Measurements from ENCODE around the gene ACSS1.
A peak's percentile ranks its signal among the peaks of the same experiment; 100 is the strongest.

The ACSS1 gene

DNA sequence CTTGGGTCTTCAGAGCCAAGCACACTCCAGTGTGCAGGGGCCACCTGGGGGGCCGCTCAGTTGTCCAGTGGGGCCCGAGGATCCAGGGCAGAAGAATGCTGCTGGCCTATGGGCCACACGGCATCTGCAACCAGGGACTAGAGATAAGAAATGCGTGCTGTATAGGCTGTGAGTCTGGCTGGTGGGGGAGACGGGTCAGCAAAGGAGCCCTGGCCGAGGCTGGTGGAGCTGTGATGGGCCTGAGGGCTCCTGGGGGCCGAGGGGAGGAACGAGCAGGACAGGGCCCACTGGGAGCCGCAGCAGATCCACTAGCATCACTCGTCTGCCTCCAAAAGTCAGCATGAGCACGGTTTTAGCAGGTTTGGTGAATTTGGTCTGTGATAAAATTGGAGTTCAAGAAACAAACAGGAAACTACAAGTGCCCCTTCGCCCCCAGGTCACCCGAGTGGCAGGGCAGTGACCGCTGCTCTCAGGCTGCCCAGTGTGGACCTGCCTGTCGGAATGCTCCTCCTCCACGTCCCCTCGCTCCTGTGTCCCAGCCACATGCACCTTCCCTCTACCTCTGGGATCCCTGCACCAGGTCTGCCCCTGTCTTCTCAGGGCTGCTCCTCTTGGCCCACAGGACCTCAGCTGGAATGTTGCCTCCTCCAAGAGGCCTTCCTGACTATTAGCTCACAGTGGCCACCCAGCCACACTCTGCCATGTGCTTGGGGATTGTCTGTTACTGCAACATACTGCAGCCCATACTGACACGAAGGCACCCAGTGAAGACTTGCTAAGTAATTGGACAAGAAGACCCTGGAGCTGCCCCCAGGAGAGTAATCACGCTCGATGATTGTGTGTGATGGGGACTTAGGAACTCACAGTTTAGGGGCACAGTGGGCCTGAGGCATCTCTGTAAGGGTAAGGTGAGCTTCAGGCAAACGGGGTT, 10.9 kb downstream of the ACSS1 start:
- Mint-ChIP-seq H3K4me1 (peaks cover 42% of the 10 kb centered on the region), H3K36me3 (no peaks in the 10 kb centered on the region), H3K27ac (peak overlapping the region; percentile 12)

DNA sequence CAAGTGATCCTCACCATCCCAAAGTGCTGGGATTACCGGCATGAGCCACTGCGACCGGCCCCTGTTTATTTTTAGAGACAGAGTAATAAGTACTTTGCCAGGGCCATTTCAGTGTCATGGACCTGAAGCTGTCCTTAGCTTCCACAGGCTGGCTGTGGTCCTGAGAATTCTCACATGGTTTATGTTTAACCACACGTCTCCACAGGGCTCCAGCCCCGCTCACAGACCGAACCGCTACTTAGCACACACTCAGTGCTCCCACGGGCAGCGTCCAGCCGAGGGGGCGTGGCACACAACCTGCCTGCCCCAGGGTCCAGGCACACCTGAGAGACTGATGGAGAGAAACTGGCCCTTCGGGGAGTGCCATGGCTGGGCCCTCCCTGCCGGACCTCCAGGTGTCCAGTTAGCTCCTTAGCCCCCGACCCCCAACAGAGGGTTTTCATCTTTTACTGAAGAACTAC, 11.7 kb downstream of the ACSS1 start:
- H3K27ac Mint-ChIP-seq: no peak overlapping the region
- no peaks in the 10 kb centered on the region for H3K27me3 Mint-ChIP-seq
- H3K9me3 Mint-ChIP-seq: no peaks in the 10 kb centered on the region
- H3K36me3 Mint-ChIP-seq: no peaks in the 10 kb centered on the region
- peaks cover 42% of the 10 kb centered on the region for H3K4me1 Mint-ChIP-seq
- no peak overlapping the region for H3K4me3 Mint-ChIP-seq

More for the DNA sequence above, 10.9 kb downstream of the ACSS1 start:
- H3K27me3 Mint-ChIP-seq: no peaks in the 10 kb centered on the region
- H3K4me3 Mint-ChIP-seq: no peak overlapping the region
- H3K9me3 Mint-ChIP-seq: no peaks in the 10 kb centered on the region

GRCh38 chr20:25045343-25045712, 12.6 kb downstream of the ACSS1 start:
- Mint-ChIP-seq H3K27me3 (no peaks in the 10 kb centered on the region), H3K27ac (no peak overlapping the region), H3K9me3 (no peaks in the 10 kb centered on the region), H3K4me1 (peaks cover 44% of the 10 kb centered on the region), H3K36me3 (no peaks in the 10 kb centered on the region), H3K4me3 (no peak overlapping the region)

- H3K27me3 Mint-ChIP-seq: no peaks in the 10 kb centered on the region
- H3K4me3 Mint-ChIP-seq: no peak overlapping the region
- H3K9me3 Mint-ChIP-seq: no peaks in the 10 kb centered on the region
- peaks cover 44% of the 10 kb centered on the region for H3K4me1 Mint-ChIP-seq
- no peaks in the 10 kb centered on the region for H3K36me3 Mint-ChIP-seq
- H3K27ac Mint-ChIP-seq: no peak overlapping the region
Observed at GRCh38 chr20:25044660-25045342, 13.1 kb downstream of the ACSS1 start.

DNA sequence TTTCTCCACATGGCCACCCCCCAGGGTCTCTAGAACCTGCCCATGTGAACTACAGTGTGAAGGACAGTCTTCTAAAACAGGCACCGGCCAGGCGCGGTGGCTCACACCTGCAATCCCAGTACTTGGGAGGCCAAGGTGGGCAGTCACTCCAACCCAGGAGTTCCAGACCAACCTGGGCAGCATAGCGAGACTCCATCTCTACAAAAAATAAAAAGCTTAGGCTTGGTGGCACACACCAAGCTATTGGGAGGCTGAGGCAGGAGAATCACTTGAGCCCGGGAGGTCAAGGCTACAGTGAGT, 13.7 kb downstream of the ACSS1 start:
- no peak overlapping the region for H3K4me3 Mint-ChIP-seq
- H3K36me3 Mint-ChIP-seq: no peaks in the 10 kb centered on the region
- H3K27ac Mint-ChIP-seq: peak overlapping the region; percentile 74
- H3K27me3 Mint-ChIP-seq: no peaks in the 10 kb centered on the region
- H3K4me1 Mint-ChIP-seq: peaks cover 40% of the 10 kb centered on the region
- no peaks in the 10 kb centered on the region for H3K9me3 Mint-ChIP-seq

GRCh38 chr20:25043499-25044260, 14.3 kb downstream of the ACSS1 start:
- no peaks in the 10 kb centered on the region for H3K36me3 Mint-ChIP-seq
- peak overlapping the region; percentile 96 for H3K27ac Mint-ChIP-seq
- H3K4me3 Mint-ChIP-seq: no peak overlapping the region
- H3K27me3 Mint-ChIP-seq: no peaks in the 10 kb centered on the region
- no peaks in the 10 kb centered on the region for H3K9me3 Mint-ChIP-seq
- peaks cover 39% of the 10 kb centered on the region for H3K4me1 Mint-ChIP-seq

DNA sequence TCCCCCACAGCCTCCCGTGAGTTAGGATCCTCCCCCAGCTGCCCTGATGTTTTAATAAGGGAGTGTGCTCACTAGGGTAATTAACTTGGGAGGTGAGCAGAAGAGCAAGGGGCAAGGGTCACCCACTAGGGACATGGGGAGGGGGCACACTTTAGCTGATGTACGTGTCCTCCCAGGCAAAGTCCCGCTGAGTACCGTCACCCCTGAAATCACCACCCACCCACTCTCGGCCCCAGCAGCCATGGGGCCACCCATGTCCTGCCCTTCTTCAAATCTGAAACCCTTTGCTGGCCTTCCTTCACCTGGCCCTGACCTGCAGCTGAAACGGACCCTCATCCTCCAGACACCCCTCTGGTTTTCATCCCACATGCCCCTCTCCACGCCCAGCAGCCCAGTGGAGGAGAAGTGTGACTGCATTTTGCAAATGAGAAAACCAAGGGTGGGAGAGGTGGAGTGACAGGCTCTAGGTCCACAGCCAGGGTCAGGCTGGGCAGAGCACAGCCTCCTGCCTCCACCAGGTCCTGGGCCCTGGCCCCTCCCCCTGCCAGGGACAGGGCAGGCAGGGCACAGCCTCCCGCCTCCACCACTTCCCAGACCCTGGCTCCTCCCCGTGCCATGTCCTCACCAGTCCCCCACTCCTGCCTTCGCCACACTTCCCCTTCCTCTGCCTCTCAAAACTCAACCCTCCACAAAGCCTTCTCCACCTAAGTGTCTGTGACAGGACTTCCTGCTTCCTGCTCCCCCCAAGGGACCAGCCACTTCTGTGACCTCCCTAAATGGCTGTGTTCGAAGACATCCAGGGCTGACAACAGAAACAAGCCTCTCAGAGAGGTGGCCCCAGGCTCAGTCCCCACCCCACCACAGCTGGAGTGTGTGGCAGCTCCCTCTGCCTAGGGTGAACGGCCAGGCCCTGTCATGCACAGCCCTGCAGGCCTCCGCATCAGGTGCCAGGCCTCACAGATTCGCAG, 15.1 kb downstream of the ACSS1 start:
- Mint-ChIP-seq H3K4me3 (peak overlapping the region; percentile 51), H3K4me1 (peaks cover 47% of the 10 kb centered on the region), H3K27me3 (no peaks in the 10 kb centered on the region), H3K9me3 (no peaks in the 10 kb centered on the region), H3K27ac (peak overlapping the region; percentile 96), H3K36me3 (no peaks in the 10 kb centered on the region)

DNA sequence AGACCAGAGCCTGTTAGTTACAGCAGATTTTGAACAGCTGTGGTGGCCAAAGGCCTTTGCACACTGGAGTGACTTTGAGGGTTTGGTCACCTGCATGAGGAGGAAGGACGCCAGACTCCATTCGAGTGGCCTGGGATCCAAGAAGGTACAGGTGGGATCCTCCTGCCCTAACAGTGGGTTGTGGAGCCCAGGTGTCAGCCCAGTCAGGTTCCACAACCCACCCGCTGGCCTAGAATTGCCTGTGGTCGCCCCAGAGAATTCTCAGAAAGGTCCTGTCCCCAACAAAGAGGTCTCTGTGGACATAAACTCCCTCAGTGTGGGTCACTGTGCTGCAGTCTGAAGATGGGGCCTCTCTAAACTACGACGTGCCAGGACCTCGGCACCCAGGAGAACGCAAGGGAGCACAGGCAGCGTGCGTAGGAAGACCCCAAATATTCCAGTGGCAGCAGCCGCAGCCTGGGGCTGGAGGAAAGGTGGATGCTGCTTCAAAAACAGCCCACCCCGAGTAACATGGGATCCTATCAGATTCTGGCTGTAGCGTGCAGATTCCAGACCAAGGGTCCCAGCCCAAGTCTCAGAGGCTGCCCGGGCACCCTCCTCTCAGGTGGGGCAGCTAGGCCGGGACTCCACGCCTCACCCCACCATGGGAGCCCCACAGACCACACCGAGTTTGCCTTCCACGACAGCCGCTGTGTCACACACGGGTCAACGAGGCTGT, 16.0 kb downstream of the ACSS1 start:
- H3K27ac Mint-ChIP-seq: peak overlapping the region; percentile 68
- no peaks in the 10 kb centered on the region for H3K9me3 Mint-ChIP-seq
- no peak overlapping the region for H3K4me3 Mint-ChIP-seq
- H3K4me1 Mint-ChIP-seq: peaks cover 55% of the 10 kb centered on the region
- H3K27me3 Mint-ChIP-seq: no peaks in the 10 kb centered on the region
- H3K36me3 Mint-ChIP-seq: no peaks in the 10 kb centered on the region

- no peaks in the 10 kb centered on the region for H3K36me3 Mint-ChIP-seq
- no peaks in the 10 kb centered on the region for H3K9me3 Mint-ChIP-seq
- no peak overlapping the region for H3K27ac Mint-ChIP-seq
- H3K27me3 Mint-ChIP-seq: no peaks in the 10 kb centered on the region
- H3K4me1 Mint-ChIP-seq: peaks cover 71% of the 10 kb centered on the region
- H3K4me3 Mint-ChIP-seq: no peak overlapping the region
Observed at GRCh38 chr20:25040438-25040831, 17.5 kb downstream of the ACSS1 start.

DNA sequence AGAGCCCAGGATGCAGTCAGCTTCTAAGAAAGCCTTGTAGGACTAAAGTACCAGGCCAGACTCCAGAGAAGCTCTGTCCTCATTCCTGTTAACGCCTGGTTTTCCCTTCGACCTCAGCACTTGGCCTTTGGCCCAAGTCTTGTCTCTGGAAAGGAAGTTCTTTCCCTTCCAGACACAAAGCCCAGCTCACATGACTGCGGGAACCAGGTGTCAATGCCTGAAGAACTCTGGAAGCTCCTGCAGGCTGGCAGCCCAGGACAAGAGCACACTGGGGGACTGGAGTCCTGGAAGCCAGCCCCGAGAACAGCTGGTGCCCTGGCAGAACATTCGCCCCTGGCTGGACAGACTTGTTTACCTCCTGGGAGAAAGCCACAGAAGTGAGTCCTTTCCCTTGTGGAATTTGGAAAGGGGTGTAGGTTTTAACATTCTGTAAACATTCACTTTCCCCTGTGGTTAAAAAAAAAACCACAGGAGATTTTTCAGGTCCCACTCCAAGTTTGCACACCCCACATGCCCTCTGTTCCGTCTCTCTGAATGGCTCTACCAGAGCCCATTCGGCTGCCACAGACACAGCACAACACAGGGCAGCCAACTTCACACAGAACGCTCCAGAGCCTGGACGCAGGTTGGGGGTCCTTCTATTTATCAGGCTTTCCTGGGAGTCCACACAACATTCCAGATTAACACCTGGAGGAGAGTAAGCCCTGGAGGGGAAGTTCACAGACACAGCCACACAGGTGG, 18.1 kb downstream of the ACSS1 start:
- no peaks in the 10 kb centered on the region for H3K27me3 Mint-ChIP-seq
- peaks cover 74% of the 10 kb centered on the region for H3K4me1 Mint-ChIP-seq
- peak overlapping the region; percentile 41 for H3K27ac Mint-ChIP-seq
- H3K9me3 Mint-ChIP-seq: no peaks in the 10 kb centered on the region
- no peaks in the 10 kb centered on the region for H3K36me3 Mint-ChIP-seq
- no peak overlapping the region for H3K4me3 Mint-ChIP-seq

- Mint-ChIP-seq H3K4me1 (peaks cover 75% of the 10 kb centered on the region), H3K27me3 (no peaks in the 10 kb centered on the region), H3K36me3 (no peaks in the 10 kb centered on the region), H3K9me3 (no peaks in the 10 kb centered on the region), H3K27ac (no peak overlapping the region), H3K4me3 (no peak overlapping the region)
Observed at GRCh38 chr20:25038591-25039015, 19.3 kb downstream of the ACSS1 start.

DNA sequence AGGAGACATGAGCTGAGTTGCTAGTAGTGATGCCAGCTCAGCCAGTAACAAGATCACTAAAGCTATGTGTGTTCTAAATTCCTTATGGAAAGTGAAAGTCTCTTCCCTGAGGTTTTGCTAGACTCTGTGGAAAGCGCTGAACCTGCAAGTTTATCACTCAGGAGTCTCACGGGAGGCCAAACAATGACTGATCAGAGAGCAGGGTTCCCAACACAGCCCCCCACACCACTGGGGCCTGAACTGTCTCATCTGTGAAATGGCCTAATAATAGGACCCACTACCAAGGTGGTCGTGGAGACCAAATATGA, 19.9 kb downstream of the ACSS1 start:
- H3K9me3 Mint-ChIP-seq: no peaks in the 10 kb centered on the region
- no peaks in the 10 kb centered on the region for H3K36me3 Mint-ChIP-seq
- peaks cover 76% of the 10 kb centered on the region for H3K4me1 Mint-ChIP-seq
- H3K4me3 Mint-ChIP-seq: no peak overlapping the region
- no peaks in the 10 kb centered on the region for H3K27me3 Mint-ChIP-seq
- H3K27ac Mint-ChIP-seq: peak overlapping the region; percentile 46

- H3K36me3 Mint-ChIP-seq: no peaks in the 10 kb centered on the region
- H3K9me3 Mint-ChIP-seq: no peaks in the 10 kb centered on the region
- peaks cover 71% of the 10 kb centered on the region for H3K4me1 Mint-ChIP-seq
- no peaks in the 10 kb centered on the region for H3K27me3 Mint-ChIP-seq
- no peak overlapping the region for H3K4me3 Mint-ChIP-seq
- peak overlapping the region; percentile 51 for H3K27ac Mint-ChIP-seq
Observed at GRCh38 chr20:25037288-25038102, 20.4 kb downstream of the ACSS1 start.

Measured in activated naive CD4-positive, alpha-beta T cell treated with anti-CD3 and anti-CD28 coated beads, Interleukin-2, amount 50 U/mL, for 24 hours (primary cell).